ENCODE data around the gene KRT36. TPM values are rescaled to one million over a fixed set of nuclear protein-coding genes. Genes with fewer than 3 reads are reported as not detected.

KRT36 gene
- total and polyA plus RNA-seq, 2 donors (not counting 3 experiments of a cell fraction or from before 2014, with no cell fraction given) = 0.04 TPM; not detected in 1

GRCh38 chr17:41521574-41522261 lies 32.0 kb upstream of the KRT36 start:
- no peaks in the 10 kb centered on the region for H3K9me3 ChIP-seq (replicated peaks; ENCODE audit: control insufficient read depth, insufficient read depth, low read length)
- FAIRE-seq (peak; percentile 98), DNase-seq (ENCODE audit: low read depth, low spot score) (peak; percentile 70)
- intact Hi-C loops (cut with micrococcal nuclease) (loop anchor here (1.0 kb wide), 2 partner anchors 9 to 27 kb away; no protein-coding TSS in a partner anchor), dilution Hi-C loops (cut with MboI; ENCODE audit: extremely low pct_ligation_motif_present, low sequenced_read_pairs) (no loop called here)
- peak overlapping the region; percentile 80 for H3K27ac ChIP-seq (ENCODE audit: insufficient read depth, low read depth, low read length)
- peak overlapping the region; percentile 28 for H2AFZ ChIP-seq (ENCODE audit: low read depth, low read length)
- H4K20me1 ChIP-seq (replicated peaks; ENCODE audit: control insufficient read depth, extremely low read depth, insufficient read depth, low read length) = no peaks in the 10 kb centered on the region
- H3K79me2 ChIP-seq (ENCODE audit: control insufficient read depth, insufficient read depth, low read length) = no peaks in the 10 kb centered on the region
- H3K4me1 ChIP-seq (ENCODE audit: control insufficient read depth, extremely low read depth, insufficient read depth, low read length) = peaks cover 24% of the 10 kb centered on the region
- H3K9me1 ChIP-seq (replicated peaks; ENCODE audit: control insufficient read depth, extremely low read depth, insufficient read depth, low read length) = no peaks in the 10 kb centered on the region
- POLR2A ChIA-PET = interaction anchor here (0.9 to 1.6 kb wide), 3 partner anchors 8 to 26 kb away, joined by 3 to 6 read pairs (median 3); no protein-coding TSS in a partner anchor
- BruUV-seq (replicated peaks) = no TSS peak
- H3K4me2 ChIP-seq (ENCODE audit: insufficient read depth, low read length) = peak overlapping the region; percentile 27
- peak overlapping the region; percentile 45 for H3K9ac ChIP-seq (replicated peaks; ENCODE audit: extremely low read depth, insufficient read depth, low read length)
- H3K36me3 ChIP-seq (ENCODE audit: control insufficient read depth in 2 of 2, extremely low read depth in 1 of 2, insufficient read depth in 2 of 2, low read length in 2 of 2) = no peaks in the 10 kb centered on the region
- no peaks in the 10 kb centered on the region for H3K27me3 ChIP-seq (ENCODE audit: control insufficient read depth in 2 of 2, insufficient read depth in 2 of 2, low read length in 2 of 2)
- H3K4me3 ChIP-seq (replicated peaks in 1 of 3; ENCODE audit: insufficient read depth in 1 of 3, low read depth in 1 of 3, low read length in 3 of 3) = no peak overlapping the region
- CTCF ChIA-PET = interaction anchor here (0.8 to 5.3 kb wide), 10 partner anchors 8 to 141 kb away, joined by 3 to 66 read pairs (median 6); no protein-coding TSS in a partner anchor
- TF ChIP-seq FOS (IDR thresholded peaks at IDR 0.05; ENCODE audit: borderline replicate concordance, insufficient read depth, low read length) (peak; percentile 94), CTCF (IDR thresholded peaks at IDR 0.05; ENCODE audit: extremely low read depth in 1 of 2, insufficient read depth in 1 of 2, low read depth in 1 of 2, low read length in 2 of 2) (peak in 1 of 2 donors; percentile 5), JUN (IDR thresholded peaks at IDR 0.05; ENCODE audit: borderline replicate concordance, insufficient read depth, insufficient read length, low read depth) (peak; percentile 85), MAX (IDR thresholded peaks at IDR 0.05; ENCODE audit: insufficient read depth, insufficient read length) (no peak), POLR2A (IDR thresholded peaks at IDR 0.05; ENCODE audit: low read depth, low read length) (peak; percentile 29), GATA2 (IDR thresholded peaks at IDR 0.05; ENCODE audit: insufficient read depth, insufficient read length, low read depth, low read length) (no peak), POLR2AphosphoS5 (IDR thresholded peaks at IDR 0.05; ENCODE audit: insufficient read depth, low read depth, low read length) (peak; percentile 76), EZH2 (IDR thresholded peaks at IDR 0.05; ENCODE audit: borderline replicate concordance, low read depth, low read length, severe bottlenecking) (no peak), MYC (IDR thresholded peaks at IDR 0.05; ENCODE audit: low read depth, low read length) (no peak)

All from endothelial cell of umbilical vein (primary cell).